Measurements from ENCODE around the gene FAM184B.

- TF ChIP-seq, protein P1, sequence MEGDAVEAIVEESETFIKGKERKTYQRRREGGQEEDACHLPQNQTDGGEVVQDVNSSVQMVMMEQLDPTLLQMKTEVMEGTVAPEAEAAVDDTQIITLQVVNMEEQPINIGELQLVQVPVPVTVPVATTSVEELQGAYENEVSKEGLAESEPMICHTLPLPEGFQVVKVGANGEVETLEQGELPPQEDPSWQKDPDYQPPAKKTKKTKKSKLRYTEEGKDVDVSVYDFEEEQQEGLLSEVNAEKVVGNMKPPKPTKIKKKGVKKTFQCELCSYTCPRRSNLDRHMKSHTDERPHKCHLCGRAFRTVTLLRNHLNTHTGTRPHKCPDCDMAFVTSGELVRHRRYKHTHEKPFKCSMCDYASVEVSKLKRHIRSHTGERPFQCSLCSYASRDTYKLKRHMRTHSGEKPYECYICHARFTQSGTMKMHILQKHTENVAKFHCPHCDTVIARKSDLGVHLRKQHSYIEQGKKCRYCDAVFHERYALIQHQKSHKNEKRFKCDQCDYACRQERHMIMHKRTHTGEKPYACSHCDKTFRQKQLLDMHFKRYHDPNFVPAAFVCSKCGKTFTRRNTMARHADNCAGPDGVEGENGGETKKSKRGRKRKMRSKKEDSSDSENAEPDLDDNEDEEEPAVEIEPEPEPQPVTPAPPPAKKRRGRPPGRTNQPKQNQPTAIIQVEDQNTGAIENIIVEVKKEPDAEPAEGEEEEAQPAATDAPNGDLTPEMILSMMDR (IDR thresholded peaks at IDR 0.05) = no peak
- TF ChIP-seq EP300 (IDR thresholded peaks at IDR 0.05; ENCODE audit: low read depth) (no peak), POLR2A (IDR thresholded peaks at IDR 0.05) (no peak), POLR2AphosphoS5 (IDR thresholded peaks at IDR 0.05) (no peak)
Measured at GRCh38 chr4:17787315-17787714, 5.9 kb upstream of the FAM184B start.

Measured in transverse colon (tissue), 4 donors.